HG03095 (cell line): ENCODE measurements around the gene SELENOK.
"Not testable (repeated sequence)": the region's sequence is repeated elsewhere in the genome, so short reads cannot be mapped to it uniquely, and the experiment has no call there.

ENCODE experiments used
- ATAC-seq: cut with Tn5 transposase; IDR thresholded peaks from one replicate; pipeline ENCODE4 v1.9.1; 2021; ENCODE audit warnings: moderate library complexity; ENCODE audit not compliant: unreplicated experiment

Gene SELENOK

GRCh38 chr3:53891497-53892285 is at the start of gene SELENOK:
SELENOK (minus strand) TSS chr3:53891859.
- peak; percentile 93 for ATAC-seq

DNA sequence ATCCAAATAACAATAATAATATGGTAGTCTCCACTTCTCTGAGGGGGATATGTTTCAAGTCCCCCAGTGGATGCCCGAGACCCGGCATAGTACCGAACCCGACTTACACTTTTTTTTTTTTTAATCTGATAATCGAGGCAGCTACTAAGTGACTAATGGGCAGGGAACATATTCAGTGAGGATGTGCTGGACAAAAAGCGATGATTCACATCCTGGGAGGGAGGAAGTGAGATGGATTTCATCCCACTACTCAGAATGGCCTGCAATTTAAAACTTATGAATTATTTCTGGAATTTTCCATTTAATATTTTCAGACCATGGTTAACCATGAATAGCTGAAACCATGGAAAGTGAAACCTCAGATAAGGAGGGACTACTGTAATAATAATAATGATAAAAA is 49.5 kb upstream of the SELENOK start:
- ATAC-seq = no peak

DNA sequence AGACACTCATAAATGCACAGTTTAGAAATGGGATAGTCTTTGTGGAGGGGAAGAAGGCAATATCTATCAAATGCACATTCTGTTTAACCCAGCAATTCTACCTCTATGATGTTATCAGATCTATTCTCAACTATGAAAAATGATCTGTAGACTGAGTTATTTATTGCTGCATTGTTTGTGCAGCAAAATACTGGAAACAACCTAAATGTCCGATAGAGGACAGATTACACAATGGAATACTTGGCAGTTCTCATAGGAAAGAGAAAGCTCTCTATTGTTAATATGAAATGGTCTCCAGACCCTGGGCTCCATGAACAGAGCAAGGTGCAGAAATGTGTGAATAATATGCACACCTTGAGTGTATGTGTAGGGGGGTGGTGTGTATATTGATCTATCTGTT is 49.0 kb upstream of the SELENOK start:
- ATAC-seq = no peak

- ATAC-seq = no peak
Measured at GRCh38 chr3:53939813-53940212, 48.2 kb upstream of the SELENOK start.

- ATAC-seq = no peak
Measured at GRCh38 chr3:53939086-53939582, 47.5 kb upstream of the SELENOK start.

DNA sequence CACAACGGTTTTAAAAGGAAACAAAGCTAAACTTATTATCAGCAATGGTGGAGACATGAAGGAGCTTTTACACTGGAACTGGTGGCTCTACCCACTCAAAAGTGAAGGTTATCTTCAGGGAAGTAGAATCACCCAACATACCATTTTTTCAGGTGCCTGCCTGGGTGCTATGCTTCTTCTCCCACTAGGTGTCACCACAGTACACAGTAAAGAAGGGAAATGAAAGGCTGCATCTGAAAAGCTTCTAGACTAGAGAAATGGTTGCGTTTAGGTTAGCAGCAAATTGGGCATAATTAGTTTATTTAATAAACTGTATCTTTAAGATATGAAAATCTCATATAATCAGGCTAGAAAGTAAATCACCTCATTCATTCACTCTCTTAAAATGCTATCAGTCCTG is 47.0 kb upstream of the SELENOK start:
- no peak for ATAC-seq

DNA sequence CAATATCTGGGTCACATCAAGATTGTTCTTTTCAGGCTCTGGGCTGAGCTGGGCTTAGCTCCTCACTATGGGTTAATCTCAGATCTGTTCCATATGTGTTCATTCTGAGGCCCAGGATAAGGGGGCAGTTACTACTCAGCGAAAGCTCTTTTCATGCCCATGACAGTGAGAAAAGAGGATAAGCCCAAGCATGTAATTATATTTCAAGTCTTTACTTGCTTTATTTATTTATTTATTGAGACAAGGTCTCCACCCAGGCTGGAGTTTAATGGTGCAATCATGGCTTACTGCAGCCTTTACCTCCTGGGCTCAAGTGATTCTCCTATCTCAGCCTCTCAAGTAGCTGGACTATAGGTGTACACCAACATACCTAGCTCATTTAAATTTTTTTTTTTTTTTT is 44.7 kb upstream of the SELENOK start:
- no peak for ATAC-seq

- no peak for ATAC-seq
Measured at GRCh38 chr3:53935283-53935901, 43.7 kb upstream of the SELENOK start.

GRCh38 chr3:53927208-53927872 is 35.7 kb upstream of the SELENOK start:
- ATAC-seq = not testable (repeated sequence)

GRCh38 chr3:53921296-53921695 is 29.6 kb upstream of the SELENOK start:
- no peak for ATAC-seq

- ATAC-seq = no peak
Measured at GRCh38 chr3:53919741-53920140, 28.1 kb upstream of the SELENOK start.

DNA sequence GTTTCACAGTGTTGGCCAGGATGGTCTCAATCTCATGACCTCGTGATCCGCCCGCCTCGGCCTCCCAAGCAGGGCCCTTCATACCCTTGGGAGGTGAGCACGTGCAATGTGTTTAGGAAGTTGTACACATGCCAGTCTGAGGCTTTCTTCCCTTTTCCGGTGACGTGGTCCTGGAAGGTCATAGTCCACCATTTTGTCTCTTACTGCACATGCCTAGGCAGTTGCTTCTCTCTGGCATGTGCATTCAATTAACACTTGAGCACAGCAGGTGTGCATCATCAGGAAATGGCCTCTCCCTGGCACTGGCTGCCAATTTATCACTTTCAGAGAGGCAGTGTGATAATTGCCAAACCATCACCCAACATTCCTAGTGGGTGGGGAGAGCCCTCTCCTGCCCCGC is 21.7 kb upstream of the SELENOK start:
- ATAC-seq = no peak

DNA sequence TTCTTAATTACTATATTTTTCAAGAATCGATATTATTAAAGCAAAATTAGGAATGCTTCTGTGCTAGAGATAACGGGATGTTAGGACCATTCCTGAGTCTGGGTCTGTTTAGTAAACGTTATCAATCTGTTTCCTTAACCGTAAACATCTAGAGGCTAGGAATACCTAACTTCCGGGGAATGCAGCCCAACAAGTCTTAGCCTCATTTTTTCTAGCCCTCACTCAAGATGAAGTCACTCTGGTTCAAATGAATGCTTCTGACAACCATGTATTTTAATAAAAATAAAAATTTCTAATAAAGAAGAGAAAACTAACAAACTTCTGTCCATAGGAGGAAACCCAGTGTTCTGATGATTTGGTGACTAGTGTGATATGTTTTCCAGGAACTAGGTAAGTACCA is 11.1 kb upstream of the SELENOK start:
- no peak for ATAC-seq

GRCh38 chr3:53902067-53902466 is 10.4 kb upstream of the SELENOK start:
- ATAC-seq = no peak

- no peak for ATAC-seq
Measured at GRCh38 chr3:53900666-53901331, 9.1 kb upstream of the SELENOK start.

GRCh38 chr3:53899750-53900149 is 8.1 kb upstream of the SELENOK start:
- no peak for ATAC-seq

DNA sequence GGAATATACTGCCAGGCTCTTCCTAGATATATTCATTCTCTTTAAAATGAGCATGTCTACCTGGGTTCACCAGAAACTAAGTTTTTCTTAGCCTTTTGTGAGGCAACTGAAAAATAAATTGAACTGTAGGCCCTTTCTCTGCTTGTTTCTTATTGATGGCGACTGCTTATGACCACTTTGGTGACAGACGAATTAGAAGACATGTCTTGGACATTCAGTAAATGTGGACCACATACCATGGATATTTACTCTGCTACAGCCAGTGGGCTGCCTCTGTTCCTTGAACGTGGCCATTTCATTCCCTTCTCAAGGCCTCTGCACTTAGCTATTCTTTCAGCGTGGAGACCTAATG is 603 bp upstream of the SELENOK start:
- no peak for ATAC-seq

GRCh38 chr3:53890726-53891475 is 758 bp downstream of the SELENOK start:
- ATAC-seq = no peak

DNA sequence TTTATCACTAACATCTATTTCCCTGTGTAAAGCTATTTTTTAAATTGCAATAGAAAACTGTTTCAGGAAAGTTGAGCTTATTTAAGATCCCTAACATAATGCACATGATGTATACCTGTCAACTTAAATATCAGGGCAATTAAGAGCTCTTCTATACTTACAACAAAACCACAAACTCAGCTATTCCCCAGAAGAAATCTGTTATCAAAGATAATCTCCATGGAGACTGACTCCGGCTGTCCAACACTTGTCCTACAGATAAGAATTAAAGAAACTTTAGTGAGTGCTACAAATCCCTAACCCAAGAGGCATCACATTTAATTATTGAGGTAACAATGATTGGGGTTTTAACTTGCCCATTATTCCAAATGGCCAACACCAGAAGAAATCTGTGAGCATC is 3.4 kb downstream of the SELENOK start:
- no peak for ATAC-seq

DNA sequence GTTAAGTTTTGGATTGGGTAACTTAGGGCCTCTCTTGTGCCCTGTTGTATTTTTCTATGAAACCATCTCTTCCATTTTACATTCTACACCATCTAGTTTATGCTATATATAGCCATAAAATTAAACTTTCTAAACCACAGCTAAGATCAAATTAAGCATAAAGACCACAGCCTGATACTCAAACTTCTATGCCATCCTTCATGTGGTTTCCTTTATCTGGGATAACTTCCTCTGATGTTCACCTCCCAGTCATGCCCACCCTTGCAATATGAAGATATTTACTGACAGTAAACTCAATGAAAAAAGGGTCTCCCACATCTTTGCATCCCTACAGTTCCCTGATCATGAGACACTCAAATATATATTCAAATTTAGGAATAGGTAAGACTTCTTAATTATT is 4.2 kb downstream of the SELENOK start:
- no peak for ATAC-seq

DNA sequence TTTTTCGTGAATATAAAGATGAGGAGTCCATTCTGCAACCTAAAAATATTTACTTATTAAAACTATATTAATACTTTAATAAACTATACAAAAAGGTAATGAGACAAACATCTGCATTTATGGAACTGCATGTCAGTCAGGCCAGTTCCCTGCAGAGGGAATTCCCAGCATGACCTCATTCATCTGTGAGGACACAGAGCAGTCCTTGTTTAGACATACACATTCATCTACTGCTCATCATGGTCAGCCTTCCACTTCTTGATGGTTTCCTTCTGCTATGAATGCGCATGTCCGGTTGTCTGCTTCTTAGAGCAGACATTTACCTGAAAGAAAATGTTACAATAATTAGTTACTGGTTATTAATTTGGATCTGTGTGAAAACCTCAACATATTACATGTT is 6.4 kb downstream of the SELENOK start:
- no peak for ATAC-seq
